HepG2 (cell line): ENCODE data around the gene CFAP119. TPM values are rescaled to one million over a fixed set of nuclear protein-coding genes. Genes with fewer than 3 reads are reported as not detected.

Source experiments
- E2F5 ChIP-seq: sonication (generic); formaldehyde crosslinking; conservative IDR thresholded peaks from 2 replicates; pipeline ENCODE4 v1.4.0; 2020; ENCODE audit warnings: missing genetic modification reagents
- IKZF4 ChIP-seq: sonication (generic); formaldehyde crosslinking; IDR thresholded peaks from 2 replicates; pipeline ENCODE4 v1.5.1; 2020; ENCODE audit warnings: borderline replicate concordance, mild to moderate bottlenecking, low read depth, missing genetic modification reagents; ENCODE audit errors: not compliant biosample characterization
- MIER3 ChIP-seq: IDR thresholded peaks from 2 replicates; pipeline ENCODE4 v1.6.1; 2016; ENCODE audit warnings: missing compliant biosample characterization, borderline replicate concordance
- NFKB2 ChIP-seq: sonication (generic); formaldehyde crosslinking; IDR thresholded peaks from 2 replicates; pipeline ENCODE4 v1.4.0; 2020; ENCODE audit warnings: missing genetic modification reagents, borderline replicate concordance
- THAP9 ChIP-seq: sonication (generic); formaldehyde crosslinking; IDR thresholded peaks from 2 replicates; pipeline ENCODE4; 2020; ENCODE audit warnings: missing genetic modification reagents, mild to moderate bottlenecking, borderline replicate concordance
- ZFP1 ChIP-seq: IDR thresholded peaks from 2 replicates; pipeline ENCODE4 v1.6.1; 2016
- ZHX1 ChIP-seq: sonication (generic); formaldehyde crosslinking; IDR thresholded peaks from 2 replicates; pipeline ENCODE4 v1.8.1; 2022; ENCODE audit warnings: low read depth, mild to moderate bottlenecking, missing genetic modification reagents
- ZNF142 ChIP-seq: sonication (generic); formaldehyde crosslinking; IDR thresholded peaks from 2 replicates; pipeline ENCODE4 v1.4.0; 2020; ENCODE audit warnings: missing genetic modification reagents
- ZNF34 ChIP-seq: sonication (generic); formaldehyde crosslinking; IDR thresholded peaks from 2 replicates; pipeline ENCODE4 v1.4.0; 2020; ENCODE audit warnings: mild to moderate bottlenecking, missing genetic modification reagents, borderline replicate concordance
- ZNF460 ChIP-seq: sonication (generic); formaldehyde crosslinking; IDR thresholded peaks from 2 replicates; pipeline ENCODE4 v1.5.1; 2020; ENCODE audit warnings: missing genetic modification reagents, mild to moderate bottlenecking, borderline replicate concordance
- ZNF512 ChIP-seq: sonication (generic); formaldehyde crosslinking; IDR thresholded peaks from 2 replicates; pipeline ENCODE4 v1.4.0; 2020; ENCODE audit warnings: mild to moderate bottlenecking, missing genetic modification reagents
- ZNF660 ChIP-seq: sonication (generic); formaldehyde crosslinking; IDR thresholded peaks from 2 replicates; pipeline ENCODE4 v1.5.1; 2020; ENCODE audit warnings: mild to moderate bottlenecking, low read depth, missing genetic modification reagents, borderline replicate concordance
- polyA plus RNA-seq, 8 experiments: library from polyadenylated mRNA; depleted of rRNA in 3 of 8; stranded (reverse) in 7 of 8; unstranded in 1 of 8; fragments of >200 nt; fragmentation: Illumina TruSeq in 4 of 8; extraction: Trizol in 4 of 8; gene quantifications; 2 replicates each; pipeline versions ENCODE4 v1.2.1 to v1.2.3, GENCODE V29; 2011 to 2016; ENCODE audit warnings: low read depth in 4 of 8, missing spikeins in 1 of 8, mixed read lengths in 1 of 8; ENCODE audit not compliant: insufficient read depth in 1 of 8
- total RNA-seq, 5 experiments: library from RNA; depleted of rRNA; stranded (reverse); fragments of >200 nt; fragmentation: Illumina TruSeq; extraction: Trizol; gene quantifications; 2 replicates each; pipeline ENCODE4 v1.2.3, GENCODE V29; 2016; ENCODE audit warnings: low read depth in 1 of 5

The CFAP119 gene
- total and polyA plus RNA-seq, 2 of the 13 experiments (the other 11 are each of a cell fraction or from before 2014, with no cell fraction given) = 6.4 TPM

- TF ChIP-seq THAP9 (CRISPR knock-in tag) (peak; percentile 78; the same call in 1 of the 2 replicates), ZNF512 (CRISPR knock-in tag) (no peak), ZNF660 (CRISPR knock-in tag) (no peak), ZNF142 (CRISPR knock-in tag) (peak; percentile 81), MIER3 (CRISPR knock-in tag) (no peak; the same call in 1 of the 2 replicates), ZHX1 (CRISPR knock-in tag) (peak; percentile 69), ZNF460 (CRISPR knock-in tag) (no peak), E2F5 (CRISPR knock-in tag) (no peak), ZNF34 (CRISPR knock-in tag) (no peak), IKZF4 (peak; percentile 39), NFKB2 (CRISPR knock-in tag) (peak; percentile 86; the same call in 1 of the 2 replicates), ZFP1 (CRISPR knock-in tag) (no peak)
These were observed 13.8 kb downstream of the CFAP119 start, which contains the start of gene PHKG2 (continued) for GRCh38 chr16:30747799-30748633.
